Medulla oblongata (tissue), 1 donor: ENCODE results near the gene SLIT3.

Experiments used
- DNase-seq: peaks from one replicate; pipeline ENCODE4 v3.0.0-alpha.2; 2015; ENCODE audit errors: extremely low spot score

The SLIT3 gene

GRCh38 chr5:169029661-169030274, 271.2 kb downstream of the SLIT3 start:
- peak; percentile 50 for DNase-seq

- peak; percentile 11 for DNase-seq
Observed at GRCh38 chr5:169029037-169029436, 271.9 kb downstream of the SLIT3 start.

DNA sequence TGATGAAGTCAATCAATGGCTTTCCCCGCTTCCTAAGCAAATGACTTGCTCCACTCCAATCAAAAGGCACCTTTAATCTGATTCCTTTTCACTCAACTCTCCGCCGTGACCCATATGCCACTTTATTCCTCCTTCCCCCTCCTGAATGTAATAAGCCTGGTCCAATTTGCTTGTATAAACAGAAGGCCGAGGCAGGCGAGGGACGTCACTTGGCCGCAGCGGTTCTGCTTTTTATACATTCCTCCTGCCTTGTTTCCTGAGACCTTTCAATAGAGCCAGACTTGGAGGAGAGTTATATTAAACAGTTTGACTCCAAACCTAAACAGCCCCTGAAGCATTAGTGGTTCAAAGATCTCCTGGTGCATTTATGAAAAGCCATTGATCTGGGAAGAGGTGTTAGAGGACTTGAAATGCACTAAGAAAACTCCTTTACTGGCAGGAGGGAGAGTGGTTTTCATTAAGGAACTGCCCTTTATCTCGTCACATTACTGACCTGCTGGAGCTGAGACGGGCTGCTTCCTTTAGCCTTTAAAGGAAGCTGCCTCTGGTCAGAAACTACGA, 273.4 kb downstream of the SLIT3 start:
- peak; percentile 62 for DNase-seq

DNA sequence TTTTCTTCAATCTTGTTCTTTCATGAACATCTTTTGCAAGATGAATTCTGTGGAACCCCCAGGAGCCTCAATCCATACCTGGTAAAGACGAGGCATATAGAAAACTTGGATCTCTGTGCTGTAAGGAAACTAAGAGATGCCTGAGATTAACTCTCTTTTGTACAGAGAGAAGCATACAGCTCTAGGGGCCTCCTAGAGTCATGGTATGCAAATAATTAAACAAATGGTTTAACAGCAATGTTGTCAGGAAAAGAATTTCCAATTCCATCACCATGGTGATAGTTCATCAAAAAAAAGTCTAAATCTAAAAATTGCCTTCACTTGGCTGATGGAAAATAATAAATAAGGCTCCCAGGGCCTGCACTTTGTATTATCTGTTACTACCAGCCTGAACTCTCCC, 275.4 kb downstream of the SLIT3 start:
- no peak for DNase-seq

DNA sequence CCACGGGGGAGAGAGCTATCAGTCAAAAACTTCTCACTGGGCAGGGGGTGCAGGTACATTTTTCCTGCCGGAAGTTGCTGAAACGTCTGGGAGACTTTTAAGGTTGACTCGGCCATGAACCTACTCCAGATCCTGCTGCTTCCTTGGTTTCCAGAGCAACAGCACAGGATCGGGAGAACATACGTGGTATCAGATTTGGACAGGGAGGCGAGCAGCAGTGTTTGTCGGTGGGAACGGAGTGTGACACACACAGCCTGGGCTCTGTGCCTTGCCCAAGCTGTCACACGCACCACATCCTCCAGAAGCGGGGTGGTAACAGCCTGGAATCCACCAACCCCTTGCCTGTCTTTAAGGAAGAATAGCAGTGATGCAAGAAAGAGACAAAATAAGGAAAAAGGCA, 276.5 kb downstream of the SLIT3 start:
- DNase-seq: no peak

- DNase-seq: no peak
Observed at GRCh38 chr5:169022718-169023117, 278.2 kb downstream of the SLIT3 start.

GRCh38 chr5:169020102-169020501, 280.8 kb downstream of the SLIT3 start:
- DNase-seq: peak; percentile 20

DNA sequence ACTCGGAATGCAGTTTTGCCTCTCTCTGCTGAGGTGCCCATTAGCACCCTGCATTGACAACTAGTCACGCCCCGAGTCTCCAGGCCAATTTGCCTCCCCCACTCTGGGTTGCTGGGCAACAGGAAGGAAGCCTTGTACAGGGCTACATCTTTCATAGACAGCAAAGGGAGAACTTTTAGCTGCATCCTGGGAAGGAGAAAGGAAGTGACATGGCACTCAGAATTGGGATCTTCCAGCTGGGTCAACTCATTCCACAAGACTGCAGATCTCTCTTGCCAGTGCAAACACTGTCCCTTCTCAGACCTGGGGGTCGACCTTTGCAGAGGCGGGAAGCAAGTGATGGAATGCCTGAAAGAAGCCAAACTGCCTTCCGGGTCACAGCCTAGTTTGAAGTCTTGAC, 282.0 kb downstream of the SLIT3 start:
- no peak for DNase-seq

- no peak for DNase-seq
Observed at GRCh38 chr5:169015991-169016390, 284.9 kb downstream of the SLIT3 start.

- DNase-seq: no peak
Observed at GRCh38 chr5:169013846-169014245, 287.1 kb downstream of the SLIT3 start.

- DNase-seq: no peak
Observed at GRCh38 chr5:169013208-169013728, 287.7 kb downstream of the SLIT3 start.

GRCh38 chr5:169012450-169012849, 288.5 kb downstream of the SLIT3 start:
- no peak for DNase-seq

DNA sequence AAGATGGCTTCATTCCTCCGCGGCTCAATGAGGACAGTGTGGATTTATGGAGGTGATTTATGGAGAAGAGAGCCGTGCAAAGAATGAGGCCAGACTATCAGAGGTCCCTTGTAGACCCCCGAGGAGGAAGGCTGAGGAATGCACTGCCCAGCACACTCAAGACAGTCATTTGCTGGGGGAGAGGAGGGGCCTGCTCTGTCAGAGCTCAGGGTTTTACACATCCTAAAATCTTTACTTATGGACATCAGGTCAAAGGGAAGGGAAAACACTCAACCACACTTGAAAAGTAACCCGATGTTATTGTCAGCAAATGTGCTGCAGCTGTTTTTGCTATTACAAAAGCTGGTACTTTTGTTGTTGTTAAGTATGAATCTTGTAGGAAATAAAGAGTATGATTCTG, 289.5 kb downstream of the SLIT3 start:
- DNase-seq: no peak

GRCh38 chr5:169011009-169011408, 289.9 kb downstream of the SLIT3 start:
- DNase-seq: no peak

DNA sequence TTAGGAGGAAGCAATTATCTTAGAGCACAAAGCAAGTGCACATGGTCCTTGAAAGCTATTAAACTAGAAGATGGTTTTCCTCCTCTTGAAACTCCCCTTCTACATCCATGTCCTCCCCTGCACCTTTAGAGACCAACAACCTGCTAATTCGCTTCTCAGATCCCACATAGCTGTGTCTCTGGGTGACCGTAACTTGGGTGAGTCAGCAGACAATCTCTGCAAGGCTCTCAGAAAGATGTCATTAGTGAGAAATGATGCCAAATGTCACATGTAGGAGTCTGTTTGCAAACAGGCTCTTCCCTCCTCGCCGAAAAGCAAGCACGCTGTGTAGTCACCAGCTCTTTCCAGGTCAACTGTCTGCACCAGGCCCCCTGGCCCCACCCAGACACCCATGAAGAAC, 291.8 kb downstream of the SLIT3 start:
- no peak for DNase-seq

DNA sequence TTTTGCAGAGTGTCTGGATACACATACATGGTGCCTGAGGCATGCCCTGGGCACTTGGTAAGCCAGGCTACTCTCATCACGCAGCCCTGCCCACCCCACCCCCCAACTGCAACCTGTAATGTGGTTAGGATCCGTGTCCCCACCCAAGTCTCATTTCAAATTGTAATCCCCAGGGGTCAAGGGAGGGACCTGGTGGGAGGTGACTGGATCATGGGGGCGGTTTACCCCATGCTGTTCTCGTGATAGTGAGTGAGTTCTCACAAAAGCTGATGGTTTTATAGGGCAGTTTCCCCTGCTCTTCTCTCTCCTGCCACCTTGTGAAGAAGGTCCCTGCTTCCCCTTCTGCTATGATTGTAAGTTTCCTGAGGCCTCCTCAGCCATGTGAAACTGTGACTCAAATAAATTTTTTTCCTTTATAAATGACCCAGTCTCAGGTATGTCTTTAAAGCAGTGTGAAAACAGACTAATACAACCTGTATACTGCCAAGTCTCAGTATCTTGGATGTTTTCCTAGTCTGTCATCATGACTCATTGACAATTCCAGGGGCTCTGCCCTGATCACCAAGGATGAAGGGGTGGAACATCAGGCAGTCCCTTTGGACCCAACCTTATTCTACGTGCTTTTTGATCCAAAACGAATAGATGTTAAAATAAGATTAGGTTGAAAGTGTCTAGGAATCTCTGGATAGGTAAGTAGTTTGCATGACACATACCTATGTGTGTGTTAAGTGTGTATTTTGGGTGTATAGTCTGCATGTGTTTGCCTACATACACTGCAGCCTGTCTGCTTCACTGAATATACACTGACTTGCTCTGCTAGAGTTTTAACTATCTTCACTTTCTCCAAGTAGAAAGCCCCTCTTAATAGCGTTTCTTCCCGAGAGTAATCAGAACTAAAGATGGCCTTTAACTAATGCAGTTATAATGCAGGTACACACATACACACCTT, 293.8 kb downstream of the SLIT3 start:
- no peak for DNase-seq

GRCh38 chr5:169004551-169004950, 296.4 kb downstream of the SLIT3 start:
- DNase-seq: no peak

GRCh38 chr5:169003721-169004541, 297.0 kb downstream of the SLIT3 start:
- peak; percentile 51 for DNase-seq

DNA sequence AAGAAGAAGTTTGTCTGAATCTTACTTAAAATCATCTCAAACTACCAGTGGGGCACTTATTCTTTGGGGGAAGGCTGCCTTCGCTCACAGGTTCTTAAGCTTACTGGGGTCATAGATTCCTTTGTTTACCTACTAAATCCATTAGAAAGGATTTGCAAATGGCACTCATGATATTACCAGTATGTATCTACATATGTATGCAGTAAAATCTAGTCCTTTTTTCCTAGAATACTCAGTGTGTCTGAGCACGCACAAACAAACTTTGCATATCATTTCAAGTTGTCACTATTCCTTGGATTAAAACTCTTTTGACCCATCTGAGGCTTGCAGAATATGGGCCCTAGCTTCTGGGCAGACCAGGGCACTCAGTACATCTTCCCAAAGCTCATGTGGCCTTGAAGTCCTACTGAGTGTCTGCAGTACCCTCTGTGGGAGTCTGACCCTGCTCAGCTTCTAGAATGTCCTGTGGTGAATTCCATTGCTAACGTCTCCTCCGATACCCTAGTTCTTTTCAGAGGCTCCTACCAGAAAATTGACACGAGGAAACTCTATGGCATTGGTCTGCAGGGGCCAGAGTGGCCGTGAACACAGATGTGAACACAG, 297.9 kb downstream of the SLIT3 start:
- DNase-seq: no peak

DNA sequence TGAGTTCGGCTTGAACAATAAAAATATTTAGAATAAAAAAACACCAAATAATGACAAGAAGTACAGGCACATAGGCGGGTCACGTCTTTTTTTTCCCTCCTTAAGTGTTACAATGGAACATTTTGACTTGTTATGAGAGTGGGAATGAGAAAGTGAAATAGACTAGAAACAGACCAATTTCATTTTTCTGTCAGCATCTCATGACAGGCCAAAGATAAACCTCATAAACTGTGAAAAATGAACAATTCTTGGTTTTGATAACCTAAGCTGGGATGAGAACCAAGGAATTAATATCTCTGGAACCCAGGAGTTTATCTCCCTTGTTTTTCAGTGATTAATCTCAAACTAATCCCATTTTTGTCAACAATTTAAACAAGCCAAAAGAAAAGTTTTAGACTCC, 299.5 kb downstream of the SLIT3 start:
- no peak for DNase-seq

GRCh38 chr5:168995024-168995423, 305.9 kb downstream of the SLIT3 start:
- peak; percentile 84 for DNase-seq
